ENCODE measurements around the gene SLC6A8.
"Not testable (repeated sequence)": the region's sequence is repeated elsewhere in the genome, so short reads cannot be mapped to it uniquely, and the experiment has no call there.

SLC6A8 gene

DNA sequence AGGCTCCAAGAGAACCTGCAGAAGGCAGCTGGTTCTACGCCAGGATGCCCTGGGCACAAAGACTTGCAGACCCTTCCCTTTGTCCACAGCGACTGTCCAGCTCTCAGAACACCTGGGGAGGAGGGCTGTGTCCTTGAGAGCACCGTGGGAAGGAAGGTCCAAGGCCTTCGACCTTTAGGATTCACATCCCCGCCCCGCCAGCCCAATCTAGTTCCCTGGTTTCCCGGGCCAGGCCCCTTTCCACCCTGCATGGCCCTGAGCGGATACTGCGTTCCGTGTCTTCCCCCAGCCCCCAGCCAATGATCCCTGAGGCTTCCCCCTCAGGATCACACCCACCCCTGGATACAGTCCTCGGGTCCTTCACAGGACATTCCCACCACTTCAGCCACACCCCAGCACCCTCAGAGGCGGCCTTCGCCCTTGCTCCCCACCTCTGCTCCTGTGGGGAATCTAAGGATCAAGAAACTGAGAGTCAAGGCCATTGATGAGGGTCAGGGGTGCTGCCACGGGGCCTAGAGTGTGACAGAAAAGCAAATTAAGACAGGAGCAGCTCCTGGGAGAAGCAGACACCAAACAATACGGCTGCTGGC lies 46.0 kb downstream of the SLC6A8 start:
- DNase-seq: no peak

DNA sequence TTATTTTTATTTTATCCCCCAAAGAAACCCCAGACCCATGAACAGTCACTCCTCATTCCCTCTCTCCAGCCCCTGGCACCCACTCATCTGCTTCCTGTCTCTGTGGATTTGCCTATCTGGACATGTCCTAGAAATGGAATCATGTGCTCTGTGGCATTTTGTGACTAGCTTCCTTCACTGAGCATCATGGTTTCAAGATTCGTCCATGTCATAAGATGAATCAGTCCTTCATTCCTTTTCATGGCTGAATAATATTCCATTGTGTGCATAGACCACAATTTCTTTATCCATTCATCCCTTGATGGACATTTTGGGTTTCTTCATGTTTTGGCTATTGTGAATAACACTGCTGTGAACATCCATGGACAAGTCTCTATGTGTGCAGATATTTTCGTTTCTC lies 47.1 kb downstream of the SLC6A8 start:
- no peak for DNase-seq

DNA sequence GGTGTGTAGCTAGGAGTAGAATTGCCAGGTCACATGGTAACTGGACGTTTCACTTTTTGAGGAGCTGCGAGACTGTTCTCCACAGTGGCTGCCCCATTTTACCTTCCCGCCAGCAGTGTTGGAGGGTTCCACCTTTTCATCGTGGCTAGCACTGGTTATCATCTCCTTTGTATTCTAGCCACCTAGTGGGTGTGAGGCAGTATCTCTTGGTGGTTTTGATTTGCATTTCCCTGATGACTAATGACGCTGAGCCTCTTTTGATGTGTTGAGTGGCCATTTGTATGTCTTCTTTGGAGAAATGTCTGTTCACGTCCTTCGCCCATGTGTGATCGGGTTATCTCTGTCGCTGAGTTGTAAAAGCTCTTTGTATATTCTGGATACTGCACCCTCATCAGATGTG lies 47.5 kb downstream of the SLC6A8 start:
- no peak for DNase-seq

DNA sequence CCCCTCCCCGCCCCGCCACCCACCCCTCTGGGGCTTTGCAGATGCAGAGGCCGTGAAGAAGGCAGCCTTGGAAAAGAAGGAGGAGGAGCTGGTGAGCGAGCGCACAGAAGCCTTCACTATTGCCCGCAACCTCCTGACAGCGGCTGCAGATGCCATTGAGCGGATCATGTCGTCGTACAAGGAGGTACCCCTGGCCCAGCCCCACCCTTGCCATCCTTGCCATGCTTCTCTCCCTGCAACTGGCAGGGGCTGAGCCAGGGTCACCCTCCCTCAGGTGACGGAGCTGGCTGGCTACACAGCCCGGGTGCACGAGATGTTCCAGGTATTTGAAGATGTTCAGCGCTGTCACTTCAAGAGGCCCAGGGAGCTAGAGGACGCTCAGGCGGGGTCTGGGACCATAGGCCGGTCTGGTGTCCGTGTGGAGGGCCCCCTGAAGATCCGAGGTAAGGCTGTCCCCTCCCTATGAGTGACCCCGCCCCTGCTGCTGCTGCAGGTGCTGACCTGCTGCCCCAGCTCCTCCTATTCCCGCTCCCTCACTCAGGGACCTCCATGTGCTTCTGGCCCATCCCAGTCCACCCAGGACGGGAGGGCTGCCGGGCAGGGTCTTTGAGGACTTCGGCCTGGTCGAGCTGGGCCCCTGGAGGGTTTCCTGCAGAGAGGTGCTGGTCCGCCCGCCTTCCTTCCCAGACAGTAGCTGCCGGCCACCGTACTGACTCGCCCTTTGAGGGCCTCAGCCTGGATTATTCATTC lies 48.5 kb downstream of the SLC6A8 start:
- DNase-seq: no peak

DNA sequence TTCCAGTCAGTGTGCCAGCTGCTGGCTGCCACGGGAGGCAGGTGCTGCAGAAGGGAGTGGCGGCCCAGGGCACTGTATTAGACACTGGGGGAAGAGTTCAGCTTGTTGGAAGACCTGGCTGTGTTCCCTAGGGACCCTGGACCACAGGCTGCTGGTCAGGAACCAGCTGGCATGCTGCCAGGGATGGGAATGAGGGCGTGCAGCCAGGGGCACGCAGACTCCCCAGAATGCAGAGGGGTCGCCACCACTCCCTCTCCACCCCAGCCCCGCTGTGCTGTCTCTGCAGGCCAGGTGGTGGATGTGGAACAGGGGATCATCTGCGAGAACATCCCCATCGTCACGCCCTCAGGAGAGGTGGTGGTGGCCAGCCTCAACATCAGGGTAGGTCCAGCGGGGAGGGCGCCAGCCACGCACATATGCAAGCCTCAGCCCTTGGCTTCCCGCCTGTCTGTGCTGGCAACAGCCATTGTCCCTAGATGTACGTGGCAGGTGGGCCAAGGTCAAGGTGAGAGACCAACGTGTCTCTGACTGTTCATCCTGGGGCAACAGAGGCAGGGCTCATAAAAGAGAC lies 49.2 kb downstream of the SLC6A8 start:
- no peak for DNase-seq

DNA sequence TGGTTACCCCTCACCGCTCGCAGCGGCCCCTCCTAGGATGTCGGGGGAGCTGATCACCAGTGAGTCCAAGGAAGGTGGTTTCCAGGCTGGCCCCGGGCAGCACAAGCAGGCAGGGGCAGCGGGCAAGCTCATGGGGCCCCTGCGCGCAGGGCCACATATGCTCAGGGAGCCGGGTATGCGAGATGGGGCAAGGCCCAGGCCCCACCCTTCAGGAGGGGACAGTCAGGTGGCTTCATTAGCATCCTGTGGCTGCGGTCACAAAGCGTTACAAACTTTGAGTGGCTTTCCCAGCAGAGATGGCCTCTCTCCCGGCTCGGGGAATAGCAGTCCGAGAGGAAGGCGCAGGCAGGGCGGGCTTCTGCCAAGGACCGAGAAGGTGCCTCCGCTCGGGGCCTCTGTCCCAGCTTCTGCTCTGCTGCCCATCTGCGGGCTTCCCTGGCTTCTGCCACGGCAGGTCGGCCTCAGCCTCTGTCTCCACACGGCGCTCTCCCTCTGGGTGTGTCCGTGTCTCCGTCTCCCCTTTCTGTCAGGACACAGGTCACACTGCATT lies 50.4 kb downstream of the SLC6A8 start:
- DNase-seq: no peak

DNA sequence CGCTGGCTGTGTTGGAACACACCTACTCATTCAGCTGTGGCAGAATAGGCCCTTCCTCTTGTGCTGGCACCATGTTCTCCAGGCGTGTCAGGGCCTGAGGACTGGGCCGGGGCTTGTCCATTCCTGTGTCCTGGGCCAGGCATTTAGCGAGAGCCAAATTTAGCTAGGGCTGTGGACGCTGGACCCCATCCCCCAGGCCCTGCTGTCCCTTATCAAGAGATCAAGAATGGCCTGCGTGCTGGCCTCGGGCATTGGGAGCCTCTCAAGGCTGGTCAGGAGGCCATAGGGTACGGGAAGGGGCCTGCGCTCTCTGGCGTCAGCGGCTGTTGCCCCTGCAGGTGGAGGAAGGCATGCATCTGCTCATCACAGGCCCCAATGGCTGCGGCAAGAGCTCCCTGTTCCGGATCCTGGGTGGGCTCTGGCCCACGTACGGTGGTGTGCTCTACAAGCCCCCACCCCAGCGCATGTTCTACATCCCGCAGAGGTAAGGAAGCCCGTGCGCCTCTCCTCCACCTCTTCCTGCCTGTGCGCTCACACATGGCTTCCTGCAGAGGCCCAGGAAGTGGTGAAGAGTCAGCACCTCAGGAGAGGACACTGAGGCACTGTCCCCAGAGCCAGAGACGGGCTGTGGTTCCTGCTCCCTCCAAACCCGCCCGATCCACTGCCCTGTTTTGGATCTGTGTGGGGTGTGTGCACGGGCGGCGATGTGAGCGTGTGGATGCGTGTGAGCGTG lies 52.2 kb downstream of the SLC6A8 start:
- no peak for DNase-seq

DNA sequence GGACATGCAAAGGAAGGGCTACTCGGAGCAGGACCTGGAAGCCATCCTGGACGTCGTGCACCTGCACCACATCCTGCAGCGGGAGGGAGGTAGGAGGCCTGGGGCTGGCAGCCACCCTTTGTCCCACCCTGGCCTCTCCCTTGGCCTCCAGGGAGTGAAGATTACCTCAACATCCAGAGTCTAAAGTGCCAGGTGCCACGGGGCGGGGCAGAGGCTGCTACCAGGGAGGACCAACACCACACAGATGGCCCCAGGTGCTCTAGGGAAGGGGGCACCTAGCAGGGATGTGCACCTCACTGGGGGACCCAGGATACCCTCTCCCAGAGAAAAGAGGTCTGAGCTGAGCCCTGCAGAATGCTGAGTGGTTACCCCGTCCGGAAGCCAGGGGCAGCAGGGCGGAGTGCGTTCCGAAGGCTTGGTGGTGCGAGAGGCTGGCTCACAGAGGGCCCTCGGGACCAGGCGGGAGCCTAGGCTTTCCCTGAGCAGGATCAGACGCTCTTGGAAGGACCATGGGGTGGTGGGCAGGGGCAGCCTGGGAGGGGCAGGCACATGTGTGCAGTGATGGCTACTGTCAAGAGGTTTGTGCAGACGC lies 53.0 kb downstream of the SLC6A8 start:
- DNase-seq: no peak

DNA sequence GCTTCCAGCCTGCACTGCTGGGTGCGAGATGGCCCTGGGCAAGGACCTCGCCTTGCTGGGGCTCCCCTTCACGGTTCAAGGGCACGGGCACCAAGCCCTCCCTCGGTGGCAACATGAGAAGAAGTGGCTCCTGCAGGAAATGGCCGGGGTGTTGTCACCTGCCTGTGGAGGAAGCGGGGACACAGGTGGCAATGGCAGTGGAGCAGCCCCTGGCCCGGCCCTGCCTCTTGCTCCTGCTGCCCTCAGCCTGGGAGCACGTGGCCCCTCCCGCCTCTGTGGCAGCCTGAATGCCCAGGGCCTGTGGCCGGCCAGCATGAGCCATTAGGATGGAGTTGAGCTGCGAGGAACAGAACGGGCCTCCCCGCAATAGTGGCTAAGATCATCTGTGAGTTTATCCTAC lies 53.7 kb downstream of the SLC6A8 start:
- no peak for DNase-seq

DNA sequence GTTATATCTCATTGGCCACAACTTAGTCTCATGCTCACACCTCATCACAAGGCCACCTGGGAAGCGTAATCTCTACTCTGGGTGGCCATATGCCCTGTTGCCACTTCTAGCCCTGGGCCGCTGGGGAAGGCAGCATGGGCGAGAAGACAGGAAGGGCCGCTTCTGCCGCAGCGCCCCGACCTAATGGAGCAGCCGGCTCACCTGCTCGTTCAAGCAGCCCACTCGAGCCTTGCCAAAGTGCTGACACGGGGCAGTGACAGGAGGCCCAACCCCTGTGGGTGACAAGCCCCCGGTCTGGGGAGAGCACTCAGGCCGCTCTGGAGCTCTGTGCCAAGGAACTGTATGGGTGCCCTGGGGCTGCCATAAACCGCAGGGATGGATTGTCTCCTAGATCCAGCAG lies 54.4 kb downstream of the SLC6A8 start:
- not testable (repeated sequence) for DNase-seq

DNA sequence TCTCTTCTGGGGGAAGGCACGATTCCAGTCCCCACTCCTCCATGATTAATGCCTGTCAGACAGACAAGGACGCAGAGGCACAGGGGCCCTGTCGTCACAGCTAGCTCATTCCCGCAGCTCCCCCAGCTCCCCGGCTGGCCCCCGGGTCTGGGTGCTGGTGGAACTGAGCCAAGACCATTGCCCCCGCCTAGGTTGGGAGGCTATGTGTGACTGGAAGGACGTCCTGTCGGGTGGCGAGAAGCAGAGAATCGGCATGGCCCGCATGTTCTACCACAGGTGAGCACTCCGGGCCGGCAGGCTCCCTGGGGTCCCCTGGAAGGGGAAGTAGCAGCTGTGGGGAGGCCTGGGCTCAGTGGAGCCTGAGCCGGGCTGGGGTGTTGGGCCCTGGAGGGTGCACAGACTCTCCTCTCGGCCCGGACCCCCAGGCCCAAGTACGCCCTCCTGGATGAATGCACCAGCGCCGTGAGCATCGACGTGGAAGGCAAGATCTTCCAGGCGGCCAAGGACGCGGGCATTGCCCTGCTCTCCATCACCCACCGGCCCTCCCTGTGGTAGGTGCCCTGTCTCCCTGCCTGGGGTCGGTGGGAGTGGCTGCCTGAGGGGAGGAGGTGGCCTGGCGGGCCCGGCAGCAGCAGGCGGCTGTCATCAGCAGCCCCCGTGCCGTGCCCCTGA lies 55.2 kb downstream of the SLC6A8 start:
- DNase-seq: not testable (repeated sequence)

DNA sequence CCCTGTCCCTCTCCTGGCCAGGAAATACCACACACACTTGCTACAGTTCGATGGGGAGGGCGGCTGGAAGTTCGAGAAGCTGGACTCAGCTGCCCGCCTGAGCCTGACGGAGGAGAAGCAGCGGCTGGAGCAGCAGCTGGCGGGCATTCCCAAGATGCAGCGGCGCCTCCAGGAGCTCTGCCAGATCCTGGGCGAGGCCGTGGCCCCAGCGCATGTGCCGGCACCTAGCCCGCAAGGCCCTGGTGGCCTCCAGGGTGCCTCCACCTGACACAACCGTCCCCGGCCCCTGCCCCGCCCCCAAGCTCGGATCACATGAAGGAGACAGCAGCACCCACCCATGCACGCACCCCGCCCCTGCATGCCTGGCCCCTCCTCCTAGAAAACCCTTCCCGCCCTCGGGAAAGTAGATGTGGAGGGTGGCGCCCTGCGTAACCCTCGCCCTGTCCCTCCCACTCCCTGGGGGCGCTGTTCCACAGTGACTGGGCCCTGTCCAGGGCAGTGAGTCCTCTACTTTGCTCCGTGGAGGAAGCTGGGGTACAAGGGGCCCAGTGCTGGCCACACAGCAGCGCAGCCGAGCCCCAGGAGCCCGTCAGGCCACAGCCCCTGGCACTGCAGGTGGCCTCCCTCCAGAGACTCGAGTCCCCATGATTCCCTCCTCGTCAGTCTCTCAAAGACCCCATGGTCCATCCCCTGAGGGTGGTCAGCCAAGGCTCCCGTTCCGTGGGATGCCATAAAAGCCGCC lies 55.9 kb downstream of the SLC6A8 start:
- not testable (repeated sequence) for DNase-seq

DNA sequence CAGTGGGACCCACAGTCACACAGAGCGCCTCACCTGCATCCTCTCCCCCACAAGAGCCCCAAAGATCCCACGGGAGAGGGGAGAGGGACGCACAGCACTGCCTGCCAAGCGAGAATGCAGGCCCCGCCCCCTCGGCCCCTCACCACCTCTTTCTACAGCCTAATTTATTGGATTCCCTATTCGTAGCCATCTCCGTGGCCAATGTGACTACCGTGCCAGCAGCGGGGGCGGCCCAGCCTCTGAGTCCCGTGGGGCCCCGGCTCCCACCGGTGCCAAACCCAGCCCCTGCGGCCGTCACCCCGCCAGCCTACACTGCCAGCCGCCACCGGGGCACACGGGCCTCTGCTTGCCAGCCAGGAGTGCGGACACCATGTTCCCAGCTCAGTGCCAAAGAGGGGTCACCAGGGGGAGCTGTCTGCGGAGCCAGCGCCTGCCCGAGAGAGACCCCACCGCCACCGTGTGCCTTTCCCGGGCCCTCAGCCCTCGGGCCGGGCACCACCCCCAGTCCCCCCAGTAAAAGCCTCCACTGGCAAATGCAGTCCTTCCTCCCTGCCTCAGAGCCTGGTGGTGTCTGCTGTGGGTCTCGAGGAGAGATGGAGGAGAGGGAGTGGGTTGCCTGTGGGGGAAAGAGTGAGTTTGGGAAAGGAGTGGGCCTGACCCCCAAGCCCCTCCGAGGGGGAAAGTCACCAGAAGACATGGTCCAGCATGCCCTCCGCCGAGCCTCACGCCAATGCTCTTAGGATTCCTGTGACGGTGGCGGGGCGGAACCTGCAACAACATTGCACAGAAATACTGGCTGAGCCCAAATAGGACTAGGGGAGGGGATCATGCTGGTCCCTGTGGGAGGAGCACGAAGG lies 56.7 kb downstream of the SLC6A8 start:
- DNase-seq: no peak

DNA sequence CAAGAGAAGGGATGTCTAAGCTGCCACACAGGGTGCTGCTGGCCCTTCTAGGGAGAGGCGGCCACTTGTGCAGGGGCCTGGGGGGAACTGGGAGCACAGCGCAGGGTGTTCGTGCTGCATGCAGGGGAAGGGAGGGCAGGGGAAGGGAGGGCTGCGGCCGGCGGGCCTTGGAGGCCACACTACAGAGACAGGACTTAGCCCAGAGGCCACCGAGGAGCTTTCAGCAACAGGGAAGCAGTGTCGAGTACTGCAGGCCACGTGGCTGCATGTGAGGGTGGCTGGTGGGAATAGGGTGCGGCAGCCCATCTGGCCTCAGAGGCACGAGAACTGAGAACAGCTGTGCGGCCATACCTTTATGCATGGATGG lies 57.3 kb downstream of the SLC6A8 start:
- not testable (repeated sequence) for DNase-seq

All from SIG-M5 (cell line).